IMR-90 (cell line): ENCODE data around the gene KIF6. TPM values are rescaled to one million over a fixed set of nuclear protein-coding genes. Genes with fewer than 3 reads are reported as not detected.

Experiments
- ATAC-seq: fragments of 200-7000 bp; cut with Tn5 transposase; 2 replicates; pipeline ENCODE4 v1.9.1; 2020; ENCODE audit warnings: low read depth, mild to moderate bottlenecking, moderate library complexity
- BruUV-seq: library from RNA; stranded (reverse); fragments of 400-500 nt; replicated peaks from 2 replicates; lab custom pipeline; 2021; lab: Mats Ljungman, UMichigan
- CTCF ChIA-PET: fragments of 300-600 bp; formaldehyde crosslinking; extraction: SDS; loops from one replicate; lab custom pipeline; 2021; ENCODE audit warnings: antibody characterized with exemption; lab: Yijun Ruan, JAX
- POLR2A ChIA-PET: fragments of 300-600 bp; sonication (Branson Sonifier 250); formaldehyde crosslinking; loops from one replicate; lab custom pipeline; 2022; ENCODE audit warnings: antibody characterized with exemption; ENCODE audit not compliant: unreplicated experiment; lab: Charles Lee
- DNase-seq: peaks from one replicate; pipeline ENCODE4 v3.0.0; 2013
- H2AFZ ChIP-seq: replicated peaks from 2 replicates; pipeline ENCODE3; 2013; ENCODE audit warnings: low read length, mild to moderate bottlenecking; ENCODE audit not compliant: poor library complexity
- H2AK5ac ChIP-seq: 2 replicates; pipeline ENCODE4 v1.6.1; 2013; ENCODE audit warnings: low read depth, low read length, inconsistent platforms
- H2AK9ac ChIP-seq: replicated peaks from 2 replicates; pipeline ENCODE3; 2013; ENCODE audit warnings: mild to moderate bottlenecking, low read depth, low read length, moderate library complexity; ENCODE audit not compliant: poor library complexity
- H2BK120ac ChIP-seq: 2 replicates; pipeline ENCODE4 v1.6.1; 2013; ENCODE audit warnings: low read depth, low read length, inconsistent platforms
- H2BK15ac ChIP-seq: 3 replicates; pipeline ENCODE4 v1.6.1; 2013; ENCODE audit warnings: low read depth, low read length, inconsistent platforms
- H2BK20ac ChIP-seq: 2 replicates; pipeline ENCODE4 v1.6.1; 2013; ENCODE audit warnings: low read depth, mild to moderate bottlenecking, inconsistent platforms, low read length, moderate library complexity
- H2BK5ac ChIP-seq: 2 replicates; pipeline ENCODE4 v1.6.1; 2013; ENCODE audit warnings: mild to moderate bottlenecking, low read depth, low read length, inconsistent platforms; ENCODE audit not compliant: poor library complexity, severe bottlenecking
- H3K14ac ChIP-seq: replicated peaks from 2 replicates; pipeline ENCODE4 v1.6.1; 2013; ENCODE audit warnings: low read depth, low read length, inconsistent platforms
- H3K18ac ChIP-seq: 2 replicates; pipeline ENCODE4 v1.6.1; 2013; ENCODE audit warnings: low read depth, low read length, control low read depth
- H3K23ac ChIP-seq: 2 replicates; pipeline ENCODE4 v1.6.1; 2013; ENCODE audit warnings: low read depth, low read length, inconsistent platforms
- H3K27ac ChIP-seq: 2 replicates; pipeline ENCODE4 v1.5.1; 2013; ENCODE audit warnings: mild to moderate bottlenecking, control low read depth, low read length; ENCODE audit not compliant: insufficient read depth
- H3K27me3 ChIP-seq: 2 replicates; pipeline ENCODE4 v1.6.1; 2013; ENCODE audit warnings: low read length; ENCODE audit not compliant: control insufficient read depth, insufficient read depth
- H3K36me3 ChIP-seq: 2 replicates; pipeline ENCODE4 v1.6.1; 2013; ENCODE audit warnings: low read length, mixed read lengths; ENCODE audit not compliant: control insufficient read depth, insufficient read depth
- H3K4ac ChIP-seq: 2 replicates; pipeline ENCODE4 v1.6.1; 2013; ENCODE audit warnings: low read depth, low read length, inconsistent platforms
- H3K4me1 ChIP-seq: 2 replicates; pipeline ENCODE4 v1.6.1; 2013; ENCODE audit warnings: low read length, mixed read lengths; ENCODE audit not compliant: control insufficient read depth, insufficient read depth
- H3K4me2 ChIP-seq: 2 replicates; pipeline ENCODE4 v1.6.1; 2013; ENCODE audit warnings: low read depth, mild to moderate bottlenecking, control low read depth, low read length, moderate library complexity
- H3K4me3 ChIP-seq: 2 replicates; pipeline ENCODE4 v1.5.1; 2013; ENCODE audit warnings: low read depth, mild to moderate bottlenecking, control low read depth, low read length, moderate library complexity; ENCODE audit not compliant: insufficient read depth
- H3K56ac ChIP-seq: 2 replicates; pipeline ENCODE4 v1.6.1; 2013; ENCODE audit warnings: low read length, inconsistent platforms; ENCODE audit not compliant: insufficient read depth; ENCODE audit errors: extremely low read depth
- H3K79me1 ChIP-seq, 2 experiments: 2 replicates each; pipeline ENCODE4 v1.6.1; 2013; ENCODE audit warnings: low read length in 2 of 2, inconsistent platforms in 1 of 2, low read depth in 1 of 2
- H3K9ac ChIP-seq: 2 replicates; pipeline ENCODE4 v1.6.1; 2013; ENCODE audit warnings: low read depth, low read length, control low read depth
- H3K9me1 ChIP-seq: 2 replicates; pipeline ENCODE4 v1.6.1; 2013; ENCODE audit warnings: low read length, inconsistent platforms; ENCODE audit not compliant: insufficient read depth
- H3K9me3 ChIP-seq: 2 replicates; pipeline ENCODE4 v1.6.1; 2013; ENCODE audit warnings: low read length; ENCODE audit not compliant: control insufficient read depth, insufficient read depth
- H4K20me1 ChIP-seq: 2 replicates; pipeline ENCODE4 v1.6.1; 2013; ENCODE audit warnings: low read length, inconsistent platforms; ENCODE audit not compliant: insufficient read depth
- H4K5ac ChIP-seq: 2 replicates; pipeline ENCODE4 v1.6.1; 2013; ENCODE audit warnings: mild to moderate bottlenecking, low read depth, low read length, control low read depth
- H4K8ac ChIP-seq, 2 experiments: 2 replicates each; pipeline ENCODE4 v1.6.1; 2013; ENCODE audit warnings: low read depth in 2 of 2, low read length in 2 of 2, control low read depth in 1 of 2, inconsistent platforms in 1 of 2
- H4K91ac ChIP-seq: 2 replicates; pipeline ENCODE4 v1.6.1; 2013; ENCODE audit warnings: low read depth, low read length, inconsistent platforms; ENCODE audit not compliant: insufficient read depth
- CTCF ChIP-seq: conservative IDR thresholded peaks from 2 replicates; pipeline ENCODE4 v1.5.1; 2012; ENCODE audit warnings: mild to moderate bottlenecking, low read depth, low read length, improper control_type of control experiment
- FOS ChIP-seq: fragments of 150-350 bp; IDR thresholded peaks from 2 replicates; pipeline ENCODE4 v1.6.1; 2016; ENCODE audit warnings: low read depth, low read length
- MXI1 ChIP-seq: IDR thresholded peaks from 2 replicates; pipeline ENCODE4 v1.6.1; 2012; ENCODE audit warnings: low read depth, mild to moderate bottlenecking, low read length, moderate library complexity, borderline replicate concordance
- POLR2A ChIP-seq: IDR thresholded peaks from 2 replicates; pipeline ENCODE4 v1.6.1; 2012; ENCODE audit warnings: mild to moderate bottlenecking, low read depth, low read length
- RFX5 ChIP-seq: IDR thresholded peaks from 2 replicates; pipeline ENCODE4 v1.8.0; 2012; ENCODE audit warnings: low read depth, mild to moderate bottlenecking, low read length, moderate library complexity
- WGBS, 2 experiments: methylation state at CpG; one replicate each; pipeline versions ENCODE4 v1.1.5 to v1.1.7; 2013; ENCODE audit warnings: missing lambda C conversion rate in 2 of 2; ENCODE audit not compliant: insufficient read length in 1 of 2; ENCODE audit errors: extremely low coverage in 2 of 2; 5-methylcytosine and 5-hydroxymethylcytosine counted together
- dilution Hi-C: fragments of 300-500 bp; cut with HindIII; formaldehyde crosslinking; loops from one replicate; pipeline ENCODE4 v1.14.3; 2018; ENCODE audit warnings: low sequenced_read_pairs; ENCODE audit not compliant: unreplicated experiment
- in situ Hi-C: fragments of 300-500 bp; cut with MboI; formaldehyde crosslinking; loops from 3 replicates; pipeline ENCODE4 v1.14.3; 2019; ENCODE audit warnings: low sequenced_read_pairs, inconsistent platforms, mixed read lengths
- intact Hi-C: fragments of 100-400 bp; cut with micrococcal nuclease; formaldehyde crosslinking; loops from 2 replicates; pipeline ENCODE4 v1.10.0; 2022
- polyA plus RNA-seq, 3 experiments: library from polyadenylated mRNA; depleted of rRNA; stranded (reverse); fragments of >200 nt; gene quantifications; 2 replicates each; pipeline ENCODE4 v1.2.3, GENCODE V29; 2012; ENCODE audit warnings: low replicate concordance in 1 of 3
- total RNA-seq: library from RNA; depleted of rRNA; stranded (reverse); fragments of >200 nt; gene quantifications from 2 replicates; pipeline ENCODE4 v1.2.3, GENCODE V29; 2012

KIF6 gene
- total and polyA plus RNA-seq, 2 of the 4 experiments (the other 2 are of a cell fraction): under 0.01 to 0.10 TPM

- Histone ChIP-seq H3K4me1 (no peaks in the 10 kb centered on the region), H3K27me3 (no peaks in the 10 kb centered on the region), H3K4ac (no peak overlapping the region), H3K27ac (no peak overlapping the region), H2AK9ac (no peak overlapping the region), H4K20me1 (no peaks in the 10 kb centered on the region), H3K56ac (no peak overlapping the region), H2BK15ac (no peak overlapping the region), H2AK5ac (no peak overlapping the region), H3K36me3 (no peaks in the 10 kb centered on the region), H3K4me3 (no peak overlapping the region), H3K9ac (no peak overlapping the region), H2BK120ac (no peak overlapping the region), H3K18ac (no peak overlapping the region), H3K4me2 (no peak overlapping the region), H3K79me1 (no peaks in the 10 kb centered on the region), H4K5ac (no peak overlapping the region), H2AFZ (peak overlapping the region; percentile 87), H3K23ac (no peak overlapping the region), H2BK20ac (no peak overlapping the region), H4K91ac (no peak overlapping the region), H2BK5ac (no peak overlapping the region), H4K8ac (no peak overlapping the region), H3K14ac (no peak overlapping the region), H3K9me1 (no peaks in the 10 kb centered on the region), H3K9me3 (no peaks in the 10 kb centered on the region)
- in situ Hi-C loops (loop anchor here (10.0 kb wide), 1 partner anchor 329 kb away; no protein-coding TSS in a partner anchor), intact Hi-C loops (loop anchor here (1.0 to 2.0 kb wide), 5 partner anchors 137 to 431 kb away; no protein-coding TSS in a partner anchor), dilution Hi-C loops (no loop called here)
- TF ChIP-seq CTCF: no peak
- no peak for TF ChIP-seq FOS
- no peak for TF ChIP-seq POLR2A
- no peak for TF ChIP-seq MXI1
- no peak for TF ChIP-seq RFX5
- CTCF ChIA-PET: interaction anchor here (1.0 to 2.0 kb wide), 6 partner anchors 114 to 432 kb away, joined by 3 to 20 read pairs (median 5); no protein-coding TSS in a partner anchor
- no TSS peak for BruUV-seq
- POLR2A ChIA-PET: no interaction called here
- DNase-seq (no peak), ATAC-seq (no peak)
- 70% methylated on average over 14 of the region's 30 CpGs; no CpG with 5 or more reads in 1 of the 2 experiments for WGBS, 2 experiments
These were observed 421.6 kb downstream of the KIF6 start for GRCh38 chr6:39303425-39304153.
